SU-DHL-6 (cell line): ENCODE measurements around the gene RABGGTA.

Source experiments
- EZH2phosphoT487 ChIP-seq: fragments of 200-600 bp; sonication (generic), shearing (Covaris generic); conservative IDR thresholded peaks from 2 replicates; pipeline ENCODE4 v1.6.1; 2018; ENCODE audit warnings: mild to moderate bottlenecking, antibody characterized with exemption, low read length, moderate library complexity, mixed read lengths
- TF ChIP-seq, protein P1 (sequence below): fragments of 200-600 bp; sonication (generic); IDR thresholded peaks from one replicate; pipeline ENCODE4 v1.5.1; 2017; ENCODE audit warnings: antibody characterized with exemption, mild to moderate bottlenecking, low read length, moderate library complexity; ENCODE audit not compliant: insufficient read depth, poor library complexity, severe bottlenecking

DNA sequence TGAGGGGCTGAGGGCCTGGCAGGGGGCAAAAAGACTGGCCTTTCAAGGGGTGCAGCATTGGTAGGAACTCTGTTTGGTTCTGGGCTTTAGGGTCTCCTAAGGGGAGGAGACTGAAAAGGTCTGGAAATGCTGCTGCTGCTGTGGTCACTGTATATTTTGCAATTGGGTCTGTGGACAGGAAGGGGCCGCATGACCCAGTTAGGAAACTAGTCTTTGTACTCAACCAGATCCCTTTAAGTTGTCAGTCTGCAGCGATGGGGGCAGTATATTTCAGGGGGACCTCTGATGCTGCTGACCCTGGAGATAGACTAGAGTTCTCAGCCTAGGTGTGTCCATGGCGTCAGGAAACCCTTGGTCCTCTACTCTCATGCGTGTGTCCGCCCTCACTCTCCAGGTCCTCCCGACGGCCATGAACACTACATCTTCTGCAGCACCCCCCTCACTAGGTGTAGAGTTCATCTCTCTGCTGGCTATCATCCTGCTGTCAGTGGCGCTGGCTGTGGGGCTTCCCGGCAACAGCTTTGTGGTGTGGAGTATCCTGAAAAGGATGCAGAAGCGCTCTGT, 43.9 kb upstream of the RABGGTA start:
- TF ChIP-seq, protein P1, sequence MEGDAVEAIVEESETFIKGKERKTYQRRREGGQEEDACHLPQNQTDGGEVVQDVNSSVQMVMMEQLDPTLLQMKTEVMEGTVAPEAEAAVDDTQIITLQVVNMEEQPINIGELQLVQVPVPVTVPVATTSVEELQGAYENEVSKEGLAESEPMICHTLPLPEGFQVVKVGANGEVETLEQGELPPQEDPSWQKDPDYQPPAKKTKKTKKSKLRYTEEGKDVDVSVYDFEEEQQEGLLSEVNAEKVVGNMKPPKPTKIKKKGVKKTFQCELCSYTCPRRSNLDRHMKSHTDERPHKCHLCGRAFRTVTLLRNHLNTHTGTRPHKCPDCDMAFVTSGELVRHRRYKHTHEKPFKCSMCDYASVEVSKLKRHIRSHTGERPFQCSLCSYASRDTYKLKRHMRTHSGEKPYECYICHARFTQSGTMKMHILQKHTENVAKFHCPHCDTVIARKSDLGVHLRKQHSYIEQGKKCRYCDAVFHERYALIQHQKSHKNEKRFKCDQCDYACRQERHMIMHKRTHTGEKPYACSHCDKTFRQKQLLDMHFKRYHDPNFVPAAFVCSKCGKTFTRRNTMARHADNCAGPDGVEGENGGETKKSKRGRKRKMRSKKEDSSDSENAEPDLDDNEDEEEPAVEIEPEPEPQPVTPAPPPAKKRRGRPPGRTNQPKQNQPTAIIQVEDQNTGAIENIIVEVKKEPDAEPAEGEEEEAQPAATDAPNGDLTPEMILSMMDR, result no peak
- no peak for TF ChIP-seq EZH2phosphoT487
